ENCODE results near the gene FAF1. TPM values are rescaled to one million over a fixed set of nuclear protein-coding genes. Genes with fewer than 3 reads are reported as not detected.

Gene FAF1
- total and polyA plus RNA-seq, 2 of the 8 experiments (the other 6 are each of a cell fraction or from before 2014, with no cell fraction given): 10.8 to 65.9 TPM

- TF ChIP-seq CHD7 (IDR thresholded peaks at IDR 0.05; ENCODE audit: insufficient replicate concordance, low read length) (no peak), HDAC6 (IDR thresholded peaks at IDR 0.05; ENCODE audit: low read depth, low read length) (no peak), ASH2L (IDR thresholded peaks at IDR 0.05; ENCODE audit: low read length) (no peak), RBBP5 (IDR thresholded peaks at IDR 0.05; ENCODE audit: borderline replicate concordance, low read depth, low read length) (no peak), PHF8 (conservative IDR thresholded peaks at IDR 0.05; ENCODE audit: low read depth, low read length) (no peak)
Measured at GRCh38 chr1:50858761-50859160, 101.3 kb downstream of the FAF1 start (continued).

Data from H1 (cell line).